HG03095 (cell line): ENCODE data around the gene CORO2B.

Experiments used
- ATAC-seq: cut with Tn5 transposase; IDR thresholded peaks from one replicate; pipeline ENCODE4 v1.9.1; 2021; ENCODE audit warnings: moderate library complexity; ENCODE audit not compliant: unreplicated experiment

Gene CORO2B

DNA sequence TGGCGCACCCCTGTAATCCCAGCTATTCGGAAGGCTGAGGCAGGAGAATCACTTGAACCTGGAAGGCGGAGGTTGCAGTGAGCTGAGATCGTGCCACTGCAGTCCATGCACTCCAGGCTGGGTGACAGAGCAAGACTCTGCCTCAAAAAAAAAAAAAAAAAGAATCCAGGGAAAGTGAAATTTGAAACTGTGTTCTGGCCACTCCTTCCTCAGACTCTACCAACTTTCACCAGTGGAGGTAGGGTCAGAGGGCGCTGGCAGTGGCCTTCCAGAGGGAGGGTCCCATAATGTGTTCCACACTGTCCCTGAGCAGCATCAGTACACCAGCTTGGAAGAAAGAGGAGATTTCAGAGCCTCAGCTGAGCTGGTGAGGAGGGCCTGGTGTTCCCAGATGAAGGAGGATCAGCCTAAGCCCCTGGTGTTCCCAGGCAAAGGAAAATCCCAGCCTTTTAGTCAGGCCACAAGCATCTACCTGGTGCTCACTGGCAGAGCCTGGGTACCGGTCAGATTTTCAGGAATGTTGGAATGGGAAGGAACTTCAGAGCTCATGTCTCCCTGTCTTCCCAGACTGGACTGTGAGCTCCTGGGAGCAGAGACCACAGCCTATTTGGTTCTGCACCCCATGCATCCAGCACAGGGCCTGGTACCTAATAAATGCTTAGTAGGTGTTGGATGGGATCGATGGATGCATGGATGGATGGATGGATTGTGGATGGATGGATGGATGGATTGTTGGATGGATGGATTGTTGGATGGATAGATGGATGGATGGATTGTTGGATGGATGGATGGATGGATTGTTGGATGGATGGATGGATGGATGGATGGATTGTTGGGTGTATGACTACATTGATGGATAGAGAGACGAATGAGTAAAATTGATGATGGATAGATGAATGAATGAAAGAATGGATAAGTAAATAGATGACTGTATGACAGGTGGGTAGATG lies 117.9 kb downstream of the CORO2B start:
- no peak for ATAC-seq

DNA sequence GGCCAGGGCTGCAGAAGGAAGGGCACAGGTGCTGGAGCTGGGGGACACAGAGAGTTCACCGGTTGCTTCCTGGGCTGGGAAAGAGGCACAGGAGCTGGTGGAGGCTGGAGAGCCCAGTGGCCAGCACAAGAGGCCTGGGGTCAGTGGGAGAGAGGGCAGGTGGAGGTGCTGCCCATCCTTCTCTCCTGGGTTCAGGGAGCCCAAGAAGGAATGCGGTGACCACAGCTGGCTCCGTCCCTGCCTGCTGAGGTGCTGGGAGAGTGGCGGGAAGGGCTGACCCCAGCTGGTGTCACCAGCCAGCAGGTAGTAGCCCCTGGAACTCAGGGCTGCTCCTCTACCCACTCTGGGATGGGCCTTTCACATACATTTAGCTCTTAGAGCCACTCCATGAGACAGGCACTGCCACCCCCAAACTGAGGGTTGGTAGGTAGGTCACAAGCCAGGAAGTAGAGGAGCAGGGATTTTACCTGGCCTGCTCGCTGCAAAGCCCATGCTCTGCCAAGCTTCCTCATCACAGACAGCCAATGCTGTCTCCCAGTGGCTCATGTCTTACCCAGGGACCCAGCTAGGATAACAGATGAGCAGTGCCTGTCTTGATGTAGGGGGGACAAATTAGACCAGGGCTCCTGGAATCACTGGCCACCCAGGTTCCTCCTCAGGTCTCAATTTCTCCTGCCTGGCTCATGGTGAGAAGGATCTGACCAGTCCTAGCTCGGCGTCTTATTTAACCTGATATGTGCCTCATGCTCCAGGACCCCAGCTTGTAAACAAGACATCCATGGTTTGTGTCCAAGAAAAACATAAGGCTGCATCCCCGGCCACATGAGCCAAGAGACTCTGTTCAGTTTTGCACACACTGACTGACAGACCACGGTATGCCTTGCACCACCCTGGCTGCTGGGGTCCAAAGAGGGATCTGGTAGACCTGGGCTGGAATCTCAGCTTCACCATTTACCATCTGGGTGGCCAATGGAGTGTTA lies 119.2 kb downstream of the CORO2B start:
- no peak for ATAC-seq

DNA sequence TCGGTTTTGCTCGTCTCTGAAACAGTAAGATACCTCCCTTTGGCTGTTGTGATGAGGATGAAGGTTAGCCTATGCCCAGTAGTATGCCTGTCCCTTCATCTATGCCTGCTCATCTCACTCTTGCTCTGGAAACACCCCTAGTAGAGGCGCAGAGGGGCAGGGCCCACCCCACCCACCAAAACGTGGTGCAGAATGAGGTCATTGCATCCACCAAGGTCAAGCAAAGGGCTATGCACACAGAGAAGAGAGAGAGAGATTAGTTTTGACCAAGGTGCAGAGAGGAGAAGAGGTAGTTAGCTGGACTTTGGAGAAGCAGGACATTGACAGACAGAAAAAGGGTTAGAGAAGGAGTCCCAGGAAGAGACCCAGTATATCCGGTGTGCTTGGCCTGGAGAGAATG lies 119.9 kb downstream of the CORO2B start:
- no peak for ATAC-seq

DNA sequence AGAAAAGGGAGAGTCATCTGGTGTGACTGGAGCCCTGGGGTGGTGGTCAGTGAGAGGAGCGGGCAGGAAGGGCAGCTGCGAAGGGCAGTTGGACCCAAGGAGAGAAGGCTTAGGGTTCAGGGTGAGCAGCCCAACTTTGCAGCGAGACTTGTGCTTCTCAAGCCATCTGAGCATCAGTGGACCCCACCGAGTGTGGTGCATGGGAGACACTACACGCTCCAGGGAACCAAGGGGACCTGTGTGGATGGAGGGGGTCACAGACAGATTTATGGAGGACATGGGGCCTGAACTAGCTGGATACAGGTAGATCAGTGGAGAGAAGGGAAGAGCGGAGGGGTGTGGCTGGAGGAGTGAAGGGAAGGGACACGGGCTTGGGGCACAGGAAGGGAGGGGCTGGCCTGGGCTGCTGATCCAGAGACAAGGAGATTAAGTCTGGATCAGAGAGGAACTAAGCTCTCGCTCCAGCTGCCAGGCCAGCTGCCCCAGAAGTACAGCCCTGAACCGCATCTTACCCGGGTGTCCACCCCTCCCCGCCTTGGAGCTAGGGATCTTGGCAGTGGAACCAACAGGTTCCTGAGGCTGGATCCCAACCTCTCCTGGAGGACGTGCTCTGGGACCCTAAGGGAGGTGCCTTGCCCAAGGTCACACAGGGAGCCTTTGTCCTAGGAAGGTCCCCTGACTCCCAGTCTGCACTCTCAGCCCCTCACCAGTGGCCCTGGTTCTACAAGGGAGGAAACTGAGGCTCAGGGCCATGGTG lies 120.5 kb downstream of the CORO2B start:
- ATAC-seq, result no peak

DNA sequence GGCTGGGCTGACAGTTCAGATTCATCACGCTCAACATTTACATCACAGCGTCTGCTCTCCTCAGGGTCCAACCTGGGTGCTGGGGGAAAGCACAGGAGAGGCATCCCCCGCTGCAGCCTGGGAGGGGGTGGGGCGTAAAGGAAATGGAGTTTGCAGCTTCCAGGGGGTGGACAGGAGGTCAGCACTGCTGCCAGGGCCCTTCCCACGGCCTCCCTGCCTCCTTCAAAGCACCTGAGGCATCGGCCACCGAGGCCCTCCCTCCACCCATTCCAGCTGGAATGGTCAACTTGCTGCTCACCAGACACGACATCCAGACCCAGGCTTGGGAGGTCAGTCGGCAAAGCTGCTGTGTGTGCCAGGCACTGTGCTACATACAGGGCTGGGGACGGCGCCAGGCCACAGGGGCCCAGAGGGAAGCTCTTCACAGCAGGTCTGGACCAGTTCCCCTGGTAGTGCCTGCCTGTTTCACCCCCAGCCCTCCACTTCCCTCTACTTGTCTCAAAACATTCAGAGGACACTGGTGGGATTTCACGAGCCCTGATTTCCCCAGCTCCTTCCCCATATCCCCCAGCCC lies 121.2 kb downstream of the CORO2B start:
- ATAC-seq, result no peak

DNA sequence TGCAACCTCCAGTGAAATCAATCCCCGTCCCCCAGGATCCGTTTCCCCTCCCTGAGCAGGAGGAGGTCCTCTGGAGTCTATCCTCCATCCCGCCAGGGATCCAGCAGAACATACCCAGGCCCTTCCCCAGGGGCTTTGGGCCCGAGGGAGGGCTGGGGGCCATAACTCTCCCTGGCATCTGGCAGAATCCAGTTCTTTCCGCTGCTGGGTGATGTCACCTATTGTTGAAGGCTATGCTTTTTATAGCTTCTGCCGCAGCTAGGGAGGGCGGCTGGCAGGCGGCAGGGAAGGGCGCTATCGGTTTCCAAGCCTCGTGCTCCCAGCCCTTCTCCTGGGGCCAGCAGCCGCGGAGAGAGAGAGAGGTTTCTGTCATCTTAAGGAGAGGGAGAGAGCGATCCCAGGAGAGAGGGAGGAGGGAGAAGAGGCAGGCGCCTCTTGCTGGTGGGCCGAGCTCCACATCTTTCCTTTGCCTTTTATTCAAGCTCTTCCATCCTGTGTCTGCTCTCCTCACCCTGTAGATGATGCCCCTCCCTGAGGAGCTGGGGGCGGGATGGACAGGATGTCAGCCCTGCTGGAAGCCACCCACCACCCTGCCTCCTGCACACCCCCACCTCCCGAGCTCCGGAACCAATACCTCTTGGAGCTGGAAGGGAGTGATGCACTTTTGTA lies 121.8 kb downstream of the CORO2B start:
- ATAC-seq, result no peak

DNA sequence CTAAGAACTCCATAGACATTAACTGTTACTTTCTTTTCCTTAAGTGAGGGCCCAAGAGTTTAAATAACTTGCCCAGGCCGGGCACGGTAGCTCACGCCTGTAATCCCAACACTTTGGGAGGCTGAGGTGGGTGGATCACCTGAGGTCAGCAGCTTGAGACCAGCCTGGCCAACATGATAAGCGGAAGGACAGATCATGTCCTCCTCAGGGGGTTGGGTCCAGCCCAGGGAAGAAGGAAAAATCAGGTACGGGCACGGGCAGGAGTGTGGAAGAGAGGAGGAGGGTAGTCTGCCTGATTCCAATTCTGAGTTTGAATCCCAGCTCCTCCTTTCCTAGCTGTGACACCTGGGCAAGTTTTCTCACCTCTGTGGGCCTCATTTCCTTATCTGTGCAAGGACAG lies 123.1 kb downstream of the CORO2B start:
- no peak for ATAC-seq

DNA sequence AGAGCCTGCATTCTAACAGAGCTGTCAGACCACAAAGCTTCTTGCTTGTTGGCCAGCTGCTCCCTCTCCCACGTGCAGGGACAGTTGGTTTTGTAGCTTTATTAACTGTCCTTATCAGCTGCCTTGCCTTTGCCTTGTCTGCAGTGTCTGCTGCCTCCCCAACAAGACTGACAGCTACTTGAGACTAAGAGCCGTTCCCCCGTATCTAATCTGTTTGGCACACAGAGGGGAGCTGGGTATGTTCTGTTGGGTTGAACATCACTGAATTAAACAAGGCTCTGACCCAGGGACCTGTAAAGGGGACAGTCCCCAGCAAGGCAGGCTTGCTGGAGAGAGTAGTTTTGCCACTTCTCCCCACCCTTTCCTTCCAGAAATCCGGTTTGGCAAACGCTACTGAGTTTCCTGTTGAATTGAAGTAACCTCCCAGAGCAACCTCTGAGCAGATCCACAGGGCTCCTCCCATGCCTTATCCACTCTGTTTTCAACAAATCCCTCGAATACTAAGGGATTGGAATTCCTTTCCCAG lies 125.8 kb downstream of the CORO2B start:
- no peak for ATAC-seq

DNA sequence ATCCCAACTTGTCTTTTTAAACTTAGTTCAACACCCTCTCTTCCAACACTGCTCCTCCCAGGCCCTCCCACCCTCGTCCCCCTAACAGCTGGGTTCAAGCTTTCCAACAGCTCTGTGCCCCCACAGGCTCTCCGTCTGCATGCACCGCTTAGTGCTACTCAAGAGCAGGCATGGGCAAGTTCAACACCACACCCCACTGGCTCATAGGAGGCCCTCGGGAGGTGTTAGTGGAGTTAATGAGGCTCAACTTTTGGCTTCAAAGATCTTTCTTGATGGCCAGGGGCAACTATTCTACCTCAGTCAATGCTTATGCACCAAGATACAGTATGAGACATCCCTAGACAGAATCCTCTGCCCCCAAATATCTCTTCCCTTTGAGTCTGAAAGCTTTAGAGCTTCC lies 127.5 kb downstream of the CORO2B start:
- ATAC-seq, result no peak

DNA sequence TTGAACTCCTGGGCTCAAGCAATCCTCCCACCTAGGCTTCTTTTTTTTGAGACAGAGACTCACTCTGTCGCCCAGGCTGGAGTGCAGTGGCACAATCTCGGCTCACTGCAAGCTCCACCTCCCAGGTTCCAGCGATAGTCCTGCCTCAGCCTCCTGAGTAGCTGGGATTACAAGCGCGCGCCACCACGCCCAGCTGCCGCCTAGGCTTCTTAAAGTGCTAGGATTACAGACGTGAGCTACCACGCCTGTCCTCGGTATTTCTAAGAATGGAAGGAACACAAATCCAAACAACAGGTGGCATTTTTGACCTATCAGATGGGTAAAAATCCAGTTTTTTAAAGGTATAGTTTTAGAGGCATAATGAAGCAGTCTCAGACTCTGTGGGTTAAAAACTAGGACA lies 128.1 kb downstream of the CORO2B start:
- ATAC-seq, result no peak

DNA sequence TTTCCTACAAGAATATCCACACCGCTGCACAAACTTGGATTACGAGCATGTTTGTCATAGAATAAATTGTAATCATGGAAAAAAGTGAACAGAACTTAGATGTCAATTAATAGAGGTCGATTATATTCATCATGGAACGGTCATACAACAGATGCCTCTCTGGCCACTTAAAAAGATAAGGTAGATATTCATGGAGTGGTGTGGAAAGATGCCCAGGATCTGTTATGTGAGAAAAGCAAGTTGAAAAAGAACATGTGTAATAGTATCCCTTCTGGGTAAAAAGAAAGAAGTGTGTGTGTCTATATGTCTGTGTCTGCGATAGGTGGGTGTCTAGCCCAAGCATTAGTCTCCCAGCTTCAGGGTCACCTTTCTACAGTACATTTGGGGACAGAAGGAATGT lies 128.6 kb downstream of the CORO2B start:
- ATAC-seq, result no peak

DNA sequence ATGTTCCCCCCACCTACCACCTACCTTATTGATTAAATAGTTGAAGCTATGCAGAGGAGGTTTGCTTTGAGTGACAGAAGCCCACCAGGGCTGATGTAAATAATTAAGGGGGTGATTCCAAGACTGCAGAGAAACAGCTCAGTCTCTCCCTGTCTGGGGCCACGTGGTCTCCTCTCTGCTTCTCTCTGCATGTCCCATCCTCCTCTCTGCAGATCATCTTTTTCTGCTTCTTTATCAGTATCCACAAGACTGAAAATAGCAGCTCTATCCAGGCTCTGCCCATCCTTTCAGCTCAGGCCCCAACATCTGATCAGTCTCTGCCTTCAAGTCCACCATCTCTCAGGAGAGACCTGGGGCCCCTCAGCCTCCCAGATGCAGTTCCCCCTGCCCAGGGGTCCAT lies 131.1 kb downstream of the CORO2B start:
- ATAC-seq, result no peak

DNA sequence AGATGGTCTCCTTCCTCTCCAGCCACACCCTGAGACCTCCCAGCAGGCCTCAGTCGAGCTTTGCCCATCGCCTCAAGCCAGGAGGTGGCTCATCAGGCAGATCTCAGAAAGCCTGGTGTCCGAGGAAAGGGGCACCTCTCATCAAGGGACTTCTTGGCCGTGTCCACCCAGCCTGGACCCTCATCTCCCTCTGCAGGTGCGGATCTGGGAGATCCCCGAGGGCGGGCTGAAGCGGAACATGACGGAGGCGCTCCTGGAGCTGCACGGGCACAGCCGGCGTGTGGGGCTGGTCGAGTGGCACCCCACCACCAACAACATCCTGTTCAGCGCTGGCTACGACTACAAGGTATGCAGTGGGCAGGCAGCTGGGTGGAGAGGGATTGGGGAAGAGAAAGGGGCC lies 131.7 kb downstream of the CORO2B start:
- ATAC-seq, result no peak

DNA sequence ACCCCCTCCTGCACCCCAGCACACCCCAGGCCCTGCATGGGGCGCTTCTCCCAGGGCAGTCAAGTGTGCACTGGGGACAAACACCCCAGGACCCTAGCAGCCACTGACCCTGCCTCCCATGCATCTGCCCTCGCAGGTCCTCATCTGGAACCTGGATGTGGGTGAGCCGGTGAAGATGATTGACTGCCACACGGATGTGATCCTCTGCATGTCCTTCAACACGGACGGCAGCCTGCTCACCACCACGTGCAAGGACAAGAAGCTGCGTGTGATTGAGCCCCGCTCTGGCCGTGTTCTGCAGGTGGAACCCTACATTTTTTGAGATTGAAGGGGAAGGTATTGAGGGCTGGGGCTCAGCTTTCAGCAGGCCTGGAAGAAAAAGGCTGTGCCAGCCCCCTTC lies 132.6 kb downstream of the CORO2B start:
- no peak for ATAC-seq

DNA sequence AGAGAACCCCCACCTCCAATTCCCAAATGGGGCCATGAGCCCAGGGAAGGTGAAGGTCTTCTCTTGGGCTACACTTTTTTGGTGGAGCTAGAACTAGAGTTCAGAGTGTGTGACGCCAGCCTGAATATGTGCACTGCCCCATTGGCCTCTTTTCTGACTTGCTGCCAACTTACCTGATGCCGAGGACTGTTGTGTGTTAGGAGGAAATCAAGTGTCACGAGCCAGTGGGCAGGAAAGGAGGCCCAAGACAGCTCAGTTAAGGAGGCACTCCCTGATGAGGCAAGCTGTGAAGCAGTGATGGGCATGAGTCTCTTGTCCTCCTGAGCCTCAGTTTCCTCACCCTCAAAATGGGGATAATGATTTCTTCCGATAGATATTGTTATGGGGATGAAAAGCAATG lies 134.1 kb downstream of the CORO2B start:
- ATAC-seq, result no peak

DNA sequence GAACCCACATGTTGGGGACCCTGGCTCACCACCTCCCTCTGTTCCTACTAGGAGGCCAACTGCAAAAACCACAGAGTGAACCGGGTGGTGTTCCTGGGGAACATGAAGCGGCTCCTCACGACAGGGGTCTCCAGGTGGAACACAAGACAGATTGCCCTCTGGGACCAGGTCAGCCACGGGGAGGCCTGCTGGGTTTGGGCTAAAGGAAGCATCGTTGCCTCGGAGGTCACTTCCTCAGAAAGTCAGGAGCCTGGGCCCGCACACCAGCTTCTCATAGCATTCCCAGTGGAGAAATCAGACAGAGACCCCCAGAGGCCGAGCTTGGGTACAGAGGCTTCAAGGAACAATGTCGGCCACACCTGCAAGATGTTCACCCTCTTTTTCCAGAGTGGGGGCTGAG lies 135.1 kb downstream of the CORO2B start:
- ATAC-seq, result no peak

DNA sequence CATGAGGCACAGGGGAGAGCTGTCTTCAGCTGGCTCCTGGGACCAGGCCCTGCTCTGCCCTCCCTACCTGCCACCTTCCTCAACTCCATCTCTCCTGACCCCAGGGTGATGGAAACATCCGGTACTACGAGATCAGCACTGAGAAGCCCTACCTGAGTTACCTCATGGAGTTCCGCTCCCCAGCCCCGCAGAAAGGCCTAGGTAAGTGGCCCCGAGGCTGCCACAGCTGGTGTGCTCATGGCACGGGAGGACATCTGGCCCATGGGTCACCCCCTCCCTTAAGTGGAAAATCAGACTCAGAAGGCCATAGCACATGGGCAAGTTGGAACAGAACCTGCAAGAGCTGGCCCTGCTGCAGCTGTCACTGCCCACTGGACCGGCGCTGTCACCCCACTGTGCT lies 136.3 kb downstream of the CORO2B start:
- no peak for ATAC-seq

DNA sequence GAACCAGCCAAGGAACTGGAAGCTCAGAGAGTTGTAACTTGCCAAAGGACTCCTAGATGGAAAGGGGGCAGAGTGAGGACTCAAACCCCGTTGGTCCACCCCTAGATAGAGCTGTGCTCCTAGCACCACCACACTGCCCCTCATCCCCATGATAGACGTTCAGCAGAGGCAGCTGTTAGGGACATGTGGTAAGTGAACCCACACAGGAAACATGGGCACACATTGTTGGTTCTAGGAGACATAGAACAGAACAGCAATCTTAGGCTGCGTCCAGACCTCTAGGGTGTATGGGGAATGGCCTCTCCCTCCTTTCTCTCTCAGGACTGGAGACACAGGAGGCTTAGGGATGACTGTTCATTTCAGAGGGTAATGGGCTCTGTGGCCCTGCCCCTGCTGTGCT lies 139.2 kb downstream of the CORO2B start:
- no peak for ATAC-seq

DNA sequence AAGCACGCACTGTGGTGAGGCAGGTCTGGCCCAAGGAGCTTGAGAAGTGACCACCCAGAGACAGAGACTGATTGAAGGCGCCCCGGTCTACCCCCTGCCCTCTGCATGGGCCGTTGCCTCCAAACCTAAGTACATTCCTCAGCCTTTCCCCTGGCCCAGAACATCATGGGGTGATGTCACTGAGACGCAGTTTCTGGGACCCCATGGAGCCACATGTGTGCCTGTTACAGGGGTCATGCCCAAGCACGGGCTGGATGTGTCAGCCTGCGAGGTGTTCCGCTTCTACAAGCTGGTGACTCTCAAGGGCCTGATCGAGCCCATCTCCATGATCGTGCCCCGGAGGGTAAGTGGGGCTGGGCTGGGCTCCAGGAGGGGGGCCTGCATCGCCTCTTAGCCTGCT lies 139.7 kb downstream of the CORO2B start:
- no peak for ATAC-seq

DNA sequence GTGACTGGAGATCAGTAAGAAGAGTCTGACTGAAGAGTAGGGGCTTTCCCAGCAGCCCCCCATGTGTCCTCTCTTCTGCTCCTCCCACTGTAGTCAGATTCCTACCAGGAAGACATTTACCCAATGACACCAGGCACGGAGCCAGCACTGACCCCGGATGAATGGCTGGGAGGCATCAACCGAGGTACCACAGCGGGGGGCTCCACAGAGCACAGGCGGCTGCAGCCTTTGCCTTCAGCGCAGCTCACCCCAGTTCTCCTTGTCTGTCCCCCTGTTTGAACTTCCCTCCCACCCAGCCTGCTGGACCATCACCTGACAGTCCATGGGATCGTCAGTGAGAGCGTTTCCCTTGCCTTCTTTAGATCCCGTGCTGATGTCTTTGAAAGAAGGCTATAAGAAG lies 140.3 kb downstream of the CORO2B start:
- ATAC-seq, result no peak
